ENCODE data around the gene MTMR6.

DNA sequence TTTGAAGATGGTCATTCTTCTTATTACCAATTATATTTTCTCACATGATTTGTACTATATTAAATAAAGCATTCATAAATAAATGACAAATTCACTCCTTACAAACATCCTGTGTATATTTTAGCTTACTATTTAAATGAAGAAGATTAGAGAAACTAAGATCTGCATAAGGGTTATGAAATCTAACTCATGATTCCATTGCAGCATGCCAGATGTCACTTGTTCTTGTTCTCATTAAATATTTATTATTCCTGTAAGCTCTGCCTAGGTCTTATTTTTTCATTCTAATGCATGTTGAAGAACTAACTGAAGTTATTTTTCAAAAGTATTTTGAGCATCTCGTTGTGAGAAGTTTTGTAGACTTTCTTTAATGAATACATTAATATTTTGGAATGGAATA lies 32.5 kb upstream of the MTMR6 start:
- TF ChIP-seq POLR2A (IDR thresholded peaks at IDR 0.05), result no peak
- TF ChIP-seq, protein P1, sequence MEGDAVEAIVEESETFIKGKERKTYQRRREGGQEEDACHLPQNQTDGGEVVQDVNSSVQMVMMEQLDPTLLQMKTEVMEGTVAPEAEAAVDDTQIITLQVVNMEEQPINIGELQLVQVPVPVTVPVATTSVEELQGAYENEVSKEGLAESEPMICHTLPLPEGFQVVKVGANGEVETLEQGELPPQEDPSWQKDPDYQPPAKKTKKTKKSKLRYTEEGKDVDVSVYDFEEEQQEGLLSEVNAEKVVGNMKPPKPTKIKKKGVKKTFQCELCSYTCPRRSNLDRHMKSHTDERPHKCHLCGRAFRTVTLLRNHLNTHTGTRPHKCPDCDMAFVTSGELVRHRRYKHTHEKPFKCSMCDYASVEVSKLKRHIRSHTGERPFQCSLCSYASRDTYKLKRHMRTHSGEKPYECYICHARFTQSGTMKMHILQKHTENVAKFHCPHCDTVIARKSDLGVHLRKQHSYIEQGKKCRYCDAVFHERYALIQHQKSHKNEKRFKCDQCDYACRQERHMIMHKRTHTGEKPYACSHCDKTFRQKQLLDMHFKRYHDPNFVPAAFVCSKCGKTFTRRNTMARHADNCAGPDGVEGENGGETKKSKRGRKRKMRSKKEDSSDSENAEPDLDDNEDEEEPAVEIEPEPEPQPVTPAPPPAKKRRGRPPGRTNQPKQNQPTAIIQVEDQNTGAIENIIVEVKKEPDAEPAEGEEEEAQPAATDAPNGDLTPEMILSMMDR (IDR thresholded peaks at IDR 0.05), result no peak

All from body of pancreas (tissue), 4 donors.